GM19328 (cell line): ENCODE data around the gene ZNF624.
A peak's percentile ranks its signal among the peaks of the same experiment; 100 is the strongest.

Source experiments
- ATAC-seq: cut with Tn5 transposase; IDR thresholded peaks from one replicate; pipeline ENCODE4 v1.9.1; 2021; ENCODE audit warnings: mild to moderate bottlenecking, moderate library complexity; ENCODE audit not compliant: unreplicated experiment

ZNF624 gene

GRCh38 chr17:16593356-16594102, 60.1 kb downstream of the ZNF624 start:
- no peak for ATAC-seq

GRCh38 chr17:16589097-16589969, 64.3 kb downstream of the ZNF624 start:
- ATAC-seq = peak; percentile 82

GRCh38 chr17:16585796-16586195, 67.9 kb downstream of the ZNF624 start:
- ATAC-seq = no peak

- ATAC-seq = no peak
These were observed 69.2 kb downstream of the ZNF624 start for GRCh38 chr17:16584273-16584995.

GRCh38 chr17:16583781-16584180, 69.9 kb downstream of the ZNF624 start:
- no peak for ATAC-seq

- ATAC-seq = no peak
These were observed 80.2 kb downstream of the ZNF624 start for GRCh38 chr17:16573466-16573865.
